Measurements from ENCODE around the gene DTD1. TPM values are rescaled to one million over a fixed set of nuclear protein-coding genes. Genes with fewer than 3 reads are reported as not detected.

DTD1 gene
- total RNA-seq, 2 donors from 2014 or later = 20.5 to 22.8 TPM

- ATAC-seq (no peak), DNase-seq (no peak)
- peaks cover 32% of the 10 kb centered on the region for H3K4me1 Mint-ChIP-seq
- H3K4me3 Mint-ChIP-seq = no peak overlapping the region
- H3K9me3 ChIP-seq (ENCODE audit: control insufficient read depth, low read length, poor library complexity, severe bottlenecking) = no peaks in the 10 kb centered on the region
- H3K27ac Mint-ChIP-seq = no peak overlapping the region
- peaks cover 2% of the 10 kb centered on the region for H3K36me3 Mint-ChIP-seq (ENCODE audit: low read depth)
- no peaks in the 10 kb centered on the region for H3K27me3 Mint-ChIP-seq
Measured at GRCh38 chr20:18728870-18729224, 141.0 kb downstream of the DTD1 start.

GRCh38 chr20:18729231-18729825, 141.5 kb downstream of the DTD1 start:
- Mint-ChIP-seq H3K27me3 (no peaks in the 10 kb centered on the region), H3K4me1 (peaks cover 32% of the 10 kb centered on the region), H3K4me3 (no peak overlapping the region), H3K36me3 (ENCODE audit: low read depth) (peaks cover 2% of the 10 kb centered on the region), H3K27ac (no peak overlapping the region)
- no peaks in the 10 kb centered on the region for H3K9me3 ChIP-seq (ENCODE audit: control insufficient read depth, low read length, poor library complexity, severe bottlenecking)
- ATAC-seq (no peak), DNase-seq (no peak)

- DNase-seq (no peak), ATAC-seq (no peak)
- no peak overlapping the region for H3K27ac Mint-ChIP-seq
- no peaks in the 10 kb centered on the region for H3K27me3 Mint-ChIP-seq
- H3K4me1 Mint-ChIP-seq = peaks cover 29% of the 10 kb centered on the region
- no peak overlapping the region for H3K4me3 Mint-ChIP-seq
- no peaks in the 10 kb centered on the region for H3K9me3 ChIP-seq (ENCODE audit: control insufficient read depth, low read length, poor library complexity, severe bottlenecking)
- peaks cover 2% of the 10 kb centered on the region for H3K36me3 Mint-ChIP-seq (ENCODE audit: low read depth)
Measured at GRCh38 chr20:18731940-18732339, 144.1 kb downstream of the DTD1 start.

- DNase-seq = no peak
- H3K9me3 ChIP-seq (ENCODE audit: control insufficient read depth, low read length, poor library complexity, severe bottlenecking) = no peaks in the 10 kb centered on the region
- Mint-ChIP-seq H3K27ac (no peak overlapping the region), H3K4me1 (peaks cover 31% of the 10 kb centered on the region), H3K36me3 (ENCODE audit: low read depth) (peaks cover 2% of the 10 kb centered on the region), H3K4me3 (no peak overlapping the region), H3K27me3 (no peaks in the 10 kb centered on the region)
- ATAC-seq = no peak
Measured at GRCh38 chr20:18734525-18735189, 146.8 kb downstream of the DTD1 start.

GRCh38 chr20:18737140-18737539, 149.3 kb downstream of the DTD1 start:
- Mint-ChIP-seq H3K27me3 (no peaks in the 10 kb centered on the region), H3K4me1 (peaks cover 22% of the 10 kb centered on the region), H3K27ac (peak overlapping the region; percentile 54), H3K36me3 (ENCODE audit: low read depth) (peaks cover 2% of the 10 kb centered on the region), H3K4me3 (no peak overlapping the region)
- ATAC-seq (no peak), DNase-seq (no peak)
- no peaks in the 10 kb centered on the region for H3K9me3 ChIP-seq (ENCODE audit: control insufficient read depth, low read length, poor library complexity, severe bottlenecking)

- peaks cover 22% of the 10 kb centered on the region for H3K4me1 Mint-ChIP-seq
- H3K36me3 Mint-ChIP-seq (ENCODE audit: low read depth) = no peaks in the 10 kb centered on the region
- H3K27ac Mint-ChIP-seq = no peak overlapping the region
- ATAC-seq (no peak), DNase-seq (no peak)
- H3K9me3 ChIP-seq (ENCODE audit: control insufficient read depth, low read length, poor library complexity, severe bottlenecking) = no peaks in the 10 kb centered on the region
- no peak overlapping the region for H3K4me3 Mint-ChIP-seq
- no peaks in the 10 kb centered on the region for H3K27me3 Mint-ChIP-seq
Measured at GRCh38 chr20:18738055-18738454, 150.2 kb downstream of the DTD1 start.

GRCh38 chr20:18738888-18739287, 151.0 kb downstream of the DTD1 start:
- ATAC-seq = no peak

GRCh38 chr20:18739751-18740166, 151.9 kb downstream of the DTD1 start:
- DNase-seq = no peak
- H3K9me3 ChIP-seq (ENCODE audit: control insufficient read depth, low read length, poor library complexity, severe bottlenecking) = no peaks in the 10 kb centered on the region
- no peak overlapping the region for H3K4me3 Mint-ChIP-seq
- peaks cover 22% of the 10 kb centered on the region for H3K4me1 Mint-ChIP-seq
- ATAC-seq = no peak
- H3K27ac Mint-ChIP-seq = peak overlapping the region; percentile 66
- no peaks in the 10 kb centered on the region for H3K27me3 Mint-ChIP-seq
- H3K36me3 Mint-ChIP-seq (ENCODE audit: low read depth) = no peaks in the 10 kb centered on the region

More at GRCh38 chr20:18738888-18739287, 151.0 kb downstream of the DTD1 start:
- H3K4me3 Mint-ChIP-seq = no peak overlapping the region
- peaks cover 22% of the 10 kb centered on the region for H3K4me1 Mint-ChIP-seq
- no peaks in the 10 kb centered on the region for H3K36me3 Mint-ChIP-seq (ENCODE audit: low read depth)
- H3K27me3 Mint-ChIP-seq = no peaks in the 10 kb centered on the region
- H3K27ac Mint-ChIP-seq = no peak overlapping the region
- no peak for DNase-seq
- no peaks in the 10 kb centered on the region for H3K9me3 ChIP-seq (ENCODE audit: control insufficient read depth, low read length, poor library complexity, severe bottlenecking)

GRCh38 chr20:18740726-18741125, 152.9 kb downstream of the DTD1 start:
- ATAC-seq (no peak), DNase-seq (no peak)
- Mint-ChIP-seq H3K4me1 (peaks cover 24% of the 10 kb centered on the region), H3K27ac (no peak overlapping the region), H3K4me3 (no peak overlapping the region), H3K36me3 (ENCODE audit: low read depth) (peaks cover 8% of the 10 kb centered on the region), H3K27me3 (no peaks in the 10 kb centered on the region)
- no peaks in the 10 kb centered on the region for H3K9me3 ChIP-seq (ENCODE audit: control insufficient read depth, low read length, poor library complexity, severe bottlenecking)

GRCh38 chr20:18742841-18743240, 155.0 kb downstream of the DTD1 start:
- no peak for DNase-seq

GRCh38 chr20:18743665-18744440, 156.0 kb downstream of the DTD1 start:
- H3K27ac Mint-ChIP-seq = no peak overlapping the region
- peaks cover 8% of the 10 kb centered on the region for H3K4me1 Mint-ChIP-seq
- no peaks in the 10 kb centered on the region for H3K9me3 ChIP-seq (ENCODE audit: control insufficient read depth, low read length, poor library complexity, severe bottlenecking)
- no peak overlapping the region for H3K4me3 Mint-ChIP-seq
- DNase-seq = no peak
- no peaks in the 10 kb centered on the region for H3K27me3 Mint-ChIP-seq
- no peak for ATAC-seq
- H3K36me3 Mint-ChIP-seq (ENCODE audit: low read depth) = peaks cover 10% of the 10 kb centered on the region

More at GRCh38 chr20:18742841-18743240, 155.0 kb downstream of the DTD1 start:
- Mint-ChIP-seq H3K4me1 (peaks cover 7% of the 10 kb centered on the region), H3K36me3 (ENCODE audit: low read depth) (peaks cover 10% of the 10 kb centered on the region), H3K4me3 (no peak overlapping the region), H3K27ac (no peak overlapping the region), H3K27me3 (no peaks in the 10 kb centered on the region)
- H3K9me3 ChIP-seq (ENCODE audit: control insufficient read depth, low read length, poor library complexity, severe bottlenecking) = no peaks in the 10 kb centered on the region
- no peak for ATAC-seq

GRCh38 chr20:18747090-18747489, 159.2 kb downstream of the DTD1 start:
- no peak for ATAC-seq
- Mint-ChIP-seq H3K36me3 (ENCODE audit: low read depth) (peaks cover 10% of the 10 kb centered on the region), H3K27me3 (no peaks in the 10 kb centered on the region), H3K4me1 (peaks cover 14% of the 10 kb centered on the region), H3K4me3 (no peak overlapping the region), H3K27ac (no peak overlapping the region)
- H3K9me3 ChIP-seq (ENCODE audit: control insufficient read depth, low read length, poor library complexity, severe bottlenecking) = no peaks in the 10 kb centered on the region
- no peak for DNase-seq

GRCh38 chr20:18748987-18749386, 161.1 kb downstream of the DTD1 start:
- Mint-ChIP-seq H3K27me3 (no peaks in the 10 kb centered on the region), H3K36me3 (ENCODE audit: low read depth) (peaks cover 13% of the 10 kb centered on the region), H3K27ac (peak overlapping the region; percentile 32), H3K4me1 (peaks cover 17% of the 10 kb centered on the region), H3K4me3 (no peak overlapping the region)
- DNase-seq (no peak), ATAC-seq (no peak)
- H3K9me3 ChIP-seq (ENCODE audit: control insufficient read depth, low read length, poor library complexity, severe bottlenecking) = no peaks in the 10 kb centered on the region

Measured in T-helper 17 cell (primary cell).